DMS53 (cell line): ENCODE measurements around the gene PGF.

Source experiments
- DNase-seq: peaks from one replicate; lab custom pipeline; 2025; lab: John Stamatoyannopoulos, UW

The PGF gene

DNA sequence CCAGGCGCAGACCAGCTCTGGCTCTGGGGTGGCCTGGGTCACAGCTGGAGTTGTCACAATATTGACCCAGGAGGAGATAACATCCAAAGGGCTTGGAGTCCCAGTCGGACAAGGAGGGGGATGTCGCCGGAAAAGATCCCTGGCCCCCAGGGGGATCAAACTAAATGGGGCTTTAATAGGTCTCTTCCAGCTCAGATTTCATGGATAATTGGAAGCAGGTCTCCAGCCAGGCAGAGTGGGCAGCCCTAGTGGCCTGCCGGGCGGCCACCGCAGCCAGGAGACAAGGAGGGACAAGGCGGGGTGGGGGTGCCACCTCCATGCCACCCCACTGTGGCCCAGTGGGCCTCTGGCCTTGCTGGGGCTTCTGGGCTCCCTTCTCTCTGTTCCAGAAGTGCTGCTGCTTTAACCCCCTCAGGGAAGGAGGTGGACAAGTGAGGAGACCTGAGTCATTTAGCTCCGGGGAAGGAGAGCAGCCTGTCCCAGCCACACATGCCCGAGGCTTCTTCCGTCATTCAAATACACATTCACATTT lies 23.1 kb upstream of the PGF start:
- DNase-seq = no peak

DNA sequence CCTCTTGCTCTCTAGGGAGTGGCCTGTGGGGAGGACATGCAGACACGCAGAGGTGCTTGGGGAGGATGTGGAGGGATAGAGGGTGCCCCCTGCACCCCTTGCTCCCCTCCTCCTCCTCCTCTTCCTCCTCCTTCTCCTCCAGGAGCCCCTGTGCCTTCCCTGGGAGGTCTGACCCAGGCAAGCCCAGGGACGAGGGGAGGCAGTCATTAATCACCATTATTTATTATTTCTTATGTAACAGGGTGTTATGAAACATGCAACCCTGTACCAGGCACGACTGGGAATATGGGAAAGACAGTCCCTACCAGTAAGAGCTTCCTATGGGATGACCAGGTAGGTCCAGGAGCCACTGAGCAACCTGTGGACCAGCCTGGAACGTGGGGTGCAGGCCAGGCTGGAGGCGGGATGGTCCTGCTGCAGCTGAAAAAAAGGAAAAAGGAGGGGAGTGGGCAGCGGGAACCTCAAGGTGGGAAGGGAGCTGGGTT lies 22.5 kb upstream of the PGF start:
- no peak for DNase-seq

DNA sequence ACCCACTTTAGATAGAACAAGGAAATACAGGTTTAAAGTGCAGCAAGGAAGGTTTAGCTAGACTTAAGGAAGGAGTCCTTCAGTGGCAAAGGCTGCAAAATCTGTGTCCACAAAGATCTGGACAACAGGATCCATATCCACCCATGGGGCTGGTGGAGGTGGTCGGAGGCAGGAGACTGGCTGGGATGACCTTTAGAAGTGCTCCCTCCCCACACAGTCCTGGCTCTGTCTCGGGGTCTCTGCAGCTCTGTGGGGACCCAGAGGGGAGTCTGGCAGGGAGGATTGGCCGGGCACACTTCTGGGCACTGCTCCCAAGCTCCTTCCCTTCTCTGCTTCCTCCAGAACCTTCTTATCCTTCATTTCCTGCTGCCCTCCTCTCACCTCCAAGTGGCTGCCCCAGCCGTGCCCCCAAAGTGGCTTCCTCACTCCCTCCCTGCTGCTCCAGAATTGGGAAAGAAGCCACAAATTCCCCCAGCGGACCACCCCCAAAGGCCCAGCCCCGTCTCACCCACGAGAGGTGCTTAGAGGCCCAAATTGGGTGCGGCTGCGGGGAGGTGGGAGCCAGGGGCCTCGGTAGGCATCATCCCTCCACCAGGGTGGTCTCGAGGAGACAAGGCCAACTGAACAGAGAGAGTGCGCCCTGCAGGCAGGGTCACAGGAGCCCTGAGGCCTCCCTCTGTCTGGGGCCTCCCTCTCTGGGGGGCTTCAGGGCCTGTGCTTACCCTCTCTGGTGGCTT lies 21.9 kb upstream of the PGF start:
- no peak for DNase-seq

DNA sequence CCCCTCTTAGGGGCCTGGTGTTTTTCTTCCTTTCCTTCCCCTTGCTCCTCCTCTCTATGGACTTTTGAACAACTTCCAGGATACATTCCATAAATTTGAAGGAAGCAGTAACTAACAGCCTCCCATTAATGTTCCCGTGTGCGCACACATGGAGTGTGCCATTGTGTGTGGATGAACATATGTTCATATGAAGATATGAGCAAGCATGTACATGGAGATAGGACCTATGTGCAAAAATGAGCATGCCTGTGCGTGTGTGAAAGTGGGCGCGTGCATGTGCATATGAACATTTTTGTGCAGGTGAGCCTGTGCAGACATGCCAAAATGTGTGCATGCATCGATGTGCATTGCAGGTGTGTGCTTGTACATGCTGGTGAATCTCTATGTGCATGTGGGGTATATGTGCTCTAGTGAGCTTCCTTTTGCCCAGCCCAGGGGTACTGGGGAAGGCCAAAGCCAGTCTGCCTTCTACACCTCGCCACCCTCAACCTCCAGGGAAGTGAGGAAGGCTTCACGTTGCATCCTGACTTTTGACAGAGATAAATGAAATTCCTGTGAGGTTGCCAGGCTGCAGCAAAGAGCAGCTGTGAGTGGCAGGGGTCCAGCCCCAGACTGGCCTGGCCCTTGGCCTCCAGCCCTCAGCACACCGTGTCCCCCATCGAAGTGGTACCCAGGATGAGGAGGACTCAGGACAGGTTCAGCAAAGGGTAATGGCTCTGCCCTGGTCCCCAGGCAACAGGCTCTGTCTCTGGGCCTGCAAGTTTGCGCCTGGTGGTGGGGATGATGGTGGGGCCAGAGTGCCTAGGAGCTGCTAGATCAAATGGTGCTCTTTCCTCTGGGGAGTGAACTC lies 21.1 kb upstream of the PGF start:
- no peak for DNase-seq

DNA sequence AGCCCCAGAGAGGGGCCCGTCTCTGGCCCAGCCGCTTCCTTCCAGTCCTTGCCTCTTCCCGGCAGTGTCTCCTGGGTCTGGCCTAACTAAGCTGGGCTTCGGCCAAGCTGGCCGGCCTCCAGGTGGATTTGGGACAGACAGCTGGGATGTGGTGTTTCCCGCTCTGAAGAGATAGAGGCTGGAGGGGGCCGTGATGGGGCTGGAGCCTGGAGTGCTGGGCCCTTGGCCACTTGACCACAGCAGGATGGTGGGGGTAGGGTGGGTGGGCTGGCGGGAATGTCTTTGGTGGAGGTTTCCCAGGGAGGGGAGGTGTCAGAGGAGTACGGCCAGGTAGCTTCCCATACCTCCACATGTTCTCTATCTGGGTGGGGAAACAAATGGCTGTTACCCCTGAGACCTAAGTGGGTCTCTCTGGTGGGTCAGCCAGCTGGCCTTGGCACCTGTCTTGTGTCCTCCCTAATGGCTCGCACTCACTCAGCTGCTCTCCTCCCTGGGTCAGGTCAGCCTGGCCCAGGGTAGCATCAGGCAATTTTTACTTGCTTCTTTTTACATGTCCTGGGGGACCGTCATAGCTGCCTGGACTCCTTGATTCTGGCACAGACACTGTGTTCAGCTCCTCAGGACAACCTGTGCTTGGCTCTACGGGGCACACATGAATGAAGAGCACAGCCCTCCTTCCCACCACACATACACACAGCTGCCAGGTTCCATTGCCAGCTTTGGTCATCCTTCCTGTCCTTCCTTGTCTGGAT lies 19.8 kb upstream of the PGF start:
- no peak for DNase-seq

DNA sequence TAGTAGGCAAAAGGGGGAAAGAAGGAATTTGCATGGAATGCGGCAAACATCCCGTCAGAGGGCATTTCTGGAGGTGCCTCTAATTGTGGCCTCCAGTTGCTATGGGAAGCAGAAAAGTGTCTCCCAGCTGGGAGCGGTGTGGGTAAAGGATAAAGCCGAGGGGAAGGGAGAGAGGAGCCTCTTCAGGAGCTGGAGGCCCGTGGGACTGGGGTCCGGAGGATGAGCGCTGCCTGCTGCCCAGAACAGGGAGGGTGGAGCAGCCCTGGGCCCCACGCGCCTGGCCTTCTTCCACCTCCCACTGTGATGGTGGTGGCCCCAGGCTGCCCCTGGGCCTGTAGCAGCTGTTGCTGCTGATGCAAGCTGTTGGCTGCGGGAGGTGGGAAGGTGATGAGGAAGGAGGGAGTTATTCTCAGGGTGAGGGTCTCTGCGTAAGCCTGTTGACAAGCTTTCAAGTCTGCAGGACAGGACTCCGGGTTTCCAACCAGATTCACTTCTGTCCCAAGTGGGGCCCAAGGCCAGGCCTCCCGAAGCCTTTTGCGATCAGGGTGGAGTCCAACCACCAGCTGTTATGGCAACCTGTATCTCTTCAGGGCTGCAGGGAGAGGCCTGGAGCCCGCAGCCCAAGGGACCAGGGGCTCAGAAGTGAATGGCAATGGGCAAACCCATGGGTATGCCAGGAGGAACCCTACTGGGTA lies 19.1 kb upstream of the PGF start:
- DNase-seq = no peak

DNA sequence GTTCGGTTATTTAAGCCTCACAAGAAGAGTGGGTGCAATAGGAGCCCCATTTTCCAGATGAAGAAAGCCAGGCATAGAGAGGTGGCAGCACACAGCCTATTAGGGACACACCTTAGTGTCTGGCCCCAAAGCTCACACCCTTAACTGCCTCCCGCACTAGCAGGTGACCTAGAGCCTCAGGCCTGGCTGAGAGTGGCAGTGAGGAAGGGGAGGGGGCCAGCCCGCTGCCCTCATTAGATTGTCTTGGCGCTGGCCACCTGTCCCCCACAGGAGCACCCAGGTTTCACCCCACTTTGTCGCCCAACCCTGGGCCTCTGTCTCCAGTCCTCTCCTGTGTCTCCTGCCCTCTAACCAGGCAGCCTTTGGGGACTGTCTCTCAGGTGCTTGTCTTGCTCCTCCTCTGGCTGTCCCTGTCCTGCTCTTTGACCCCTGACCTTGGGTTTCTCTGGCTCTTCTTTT lies 18.5 kb upstream of the PGF start:
- DNase-seq = no peak

DNA sequence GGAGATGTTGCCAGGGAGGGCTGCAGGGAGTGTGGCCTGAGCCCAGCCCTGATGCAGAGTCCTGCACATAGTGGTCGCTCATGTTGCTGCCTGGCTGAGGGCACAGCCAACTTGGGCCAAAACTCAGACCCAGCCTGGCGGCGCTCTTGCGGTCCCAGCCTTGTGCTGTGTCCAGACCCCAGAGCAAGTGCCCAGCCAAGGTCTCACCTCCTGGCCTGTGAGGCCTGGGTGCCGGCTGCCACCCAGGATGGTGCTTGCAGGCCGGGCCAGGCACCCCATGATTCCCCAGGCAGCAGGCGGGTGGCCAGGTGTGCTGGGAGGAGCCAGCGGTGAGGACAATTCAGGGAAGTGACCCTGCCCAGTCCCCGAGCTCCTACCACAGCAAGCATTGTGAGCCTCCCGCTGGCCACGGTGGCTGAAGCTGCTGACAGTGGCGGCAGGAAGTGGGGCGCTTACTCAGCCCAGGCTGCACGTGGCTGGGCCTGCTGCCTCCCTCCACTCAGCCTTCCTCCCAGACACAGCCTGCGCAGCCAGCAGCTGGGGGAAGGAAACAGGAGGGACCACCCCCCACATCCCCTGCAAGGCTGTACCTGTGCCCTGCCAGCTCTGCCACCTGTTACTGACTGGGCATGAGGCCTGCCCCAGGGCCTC lies 17.7 kb upstream of the PGF start:
- DNase-seq = peak; percentile 22

DNA sequence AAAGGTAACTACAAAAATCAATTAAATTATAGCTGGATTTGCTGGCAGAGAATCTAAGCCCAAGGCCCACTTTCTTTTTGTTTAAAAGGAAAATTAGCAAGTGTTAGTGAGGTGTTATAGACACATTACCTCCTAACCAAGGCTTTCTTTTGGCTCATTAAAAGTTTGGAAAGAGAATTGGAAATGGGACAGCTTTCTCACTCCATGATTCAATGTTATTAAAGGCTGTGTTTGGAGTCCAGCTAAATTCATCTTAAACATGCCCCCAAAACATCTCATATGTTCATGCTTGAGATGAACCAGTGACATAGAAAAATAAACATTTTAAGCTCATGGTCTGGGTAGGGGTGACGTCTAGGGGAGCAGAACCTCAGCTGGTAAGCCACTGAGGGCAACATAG lies 13.4 kb upstream of the PGF start:
- DNase-seq = no peak

DNA sequence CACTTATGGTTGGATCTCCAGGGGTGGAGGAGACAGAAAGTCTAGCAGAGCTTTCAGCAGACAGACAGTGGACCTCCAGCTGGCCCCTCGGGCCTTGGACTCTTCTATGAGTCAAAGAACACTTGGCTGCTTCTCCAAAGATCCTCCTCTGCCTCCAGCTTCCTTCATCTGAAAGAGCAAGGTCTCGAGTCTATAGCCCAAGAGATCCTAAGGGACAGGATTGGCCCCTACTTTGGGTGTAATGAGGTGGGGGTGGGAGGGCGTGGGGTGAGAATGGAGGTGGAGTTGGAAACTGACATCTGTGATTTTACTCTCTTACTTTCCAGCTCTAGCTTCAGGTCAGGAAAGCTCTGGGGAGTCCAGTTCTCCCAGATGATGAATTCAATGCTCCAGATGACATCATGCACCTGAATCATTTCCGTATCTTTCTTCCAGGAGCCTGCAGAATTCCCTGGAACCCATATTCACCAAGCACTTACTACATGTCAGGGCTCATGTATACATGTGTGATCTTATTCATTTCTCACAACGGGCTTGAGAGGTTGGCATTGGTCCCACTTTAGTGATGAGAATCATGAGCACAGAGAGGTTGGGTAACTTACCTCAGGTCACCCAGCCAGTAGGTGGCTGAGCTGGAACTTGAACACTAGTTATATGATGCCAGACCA lies 10.2 kb upstream of the PGF start:
- no peak for DNase-seq

DNA sequence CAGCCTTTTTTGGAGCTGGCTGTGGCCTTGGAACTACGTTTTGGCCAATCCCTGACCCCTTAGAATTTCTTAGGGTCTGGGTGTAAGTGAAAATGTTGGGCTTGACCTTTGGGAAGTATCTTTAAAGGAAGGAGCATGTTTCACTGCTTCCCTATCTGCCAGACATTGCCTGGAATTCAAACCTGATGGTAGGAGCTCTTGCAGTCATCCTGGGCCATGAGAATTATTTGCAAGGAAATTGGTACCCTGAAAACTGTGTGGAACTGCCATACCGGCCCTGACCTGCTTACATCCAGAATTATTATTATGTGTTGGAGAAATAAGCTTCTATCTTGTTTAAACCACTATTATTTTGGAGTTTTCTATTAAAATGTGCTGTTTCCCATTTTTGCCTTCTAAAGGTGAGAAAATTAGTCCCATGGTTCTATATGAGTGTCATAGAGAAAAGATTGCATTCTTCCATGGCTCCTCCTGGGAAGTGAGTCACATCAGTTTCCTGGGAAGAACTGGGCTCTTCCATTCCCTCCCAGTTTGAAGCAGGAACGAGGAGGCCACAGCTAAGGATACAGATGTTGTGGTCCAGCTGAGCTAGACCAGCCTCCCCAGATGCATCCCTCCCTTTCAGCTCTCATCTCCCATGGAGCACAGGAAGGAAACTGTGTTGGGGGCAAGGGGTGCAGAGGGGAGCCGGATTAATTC lies 9.5 kb upstream of the PGF start:
- DNase-seq = no peak

DNA sequence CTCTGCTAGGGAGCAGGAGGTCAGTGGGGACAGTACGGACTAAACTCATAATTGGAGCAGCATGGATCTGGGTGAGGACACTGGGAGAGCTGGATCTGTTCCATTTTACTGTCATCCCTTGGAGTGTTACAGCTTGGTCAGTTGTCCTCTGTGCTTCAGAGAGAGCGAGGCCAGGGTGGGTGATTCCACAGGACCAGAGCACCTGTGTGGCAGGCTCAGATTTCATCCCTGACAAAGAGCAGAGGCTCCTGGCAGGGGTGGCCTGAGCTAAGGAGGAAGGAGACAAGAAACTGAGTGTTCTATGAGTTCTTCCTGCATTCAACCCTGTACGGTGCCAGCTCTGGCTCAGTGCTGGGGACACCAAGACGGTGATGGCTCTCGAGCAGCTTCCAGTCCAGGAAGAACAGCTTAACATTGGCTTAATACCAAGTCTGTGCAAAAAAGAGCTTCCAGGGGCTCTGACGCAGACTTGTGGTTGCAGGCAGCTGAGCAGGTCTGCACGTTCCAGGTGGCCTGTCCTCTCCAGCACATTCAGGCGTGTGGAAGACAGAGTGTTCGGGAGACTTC lies 8.4 kb upstream of the PGF start:
- peak; percentile 15 for DNase-seq

DNA sequence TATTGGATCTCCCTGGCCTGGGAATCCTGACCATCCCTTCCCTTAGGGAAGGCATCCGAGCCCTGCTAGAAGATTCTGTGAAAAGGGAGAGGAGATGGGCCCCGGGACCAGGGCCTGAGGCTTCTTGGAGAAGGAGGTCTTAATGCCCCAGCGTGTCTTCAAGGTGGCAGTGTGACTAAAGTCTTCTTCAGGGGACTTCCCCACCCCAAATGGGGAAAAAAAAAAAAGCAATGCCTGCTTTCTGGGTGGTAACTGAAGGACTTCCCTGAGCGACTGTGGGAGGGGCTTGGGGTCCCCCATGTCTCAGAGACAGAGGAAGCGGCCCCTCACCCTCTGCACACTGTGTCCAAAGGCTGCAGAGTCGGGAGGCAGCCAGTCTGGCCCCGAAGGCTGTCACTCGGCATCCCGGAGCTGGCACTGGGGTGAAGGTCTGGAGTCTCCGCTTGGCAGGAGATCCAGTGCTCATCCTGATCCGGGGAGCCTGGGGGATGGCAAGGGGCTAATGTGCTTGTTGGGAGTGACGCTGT lies 7.8 kb upstream of the PGF start:
- no peak for DNase-seq

DNA sequence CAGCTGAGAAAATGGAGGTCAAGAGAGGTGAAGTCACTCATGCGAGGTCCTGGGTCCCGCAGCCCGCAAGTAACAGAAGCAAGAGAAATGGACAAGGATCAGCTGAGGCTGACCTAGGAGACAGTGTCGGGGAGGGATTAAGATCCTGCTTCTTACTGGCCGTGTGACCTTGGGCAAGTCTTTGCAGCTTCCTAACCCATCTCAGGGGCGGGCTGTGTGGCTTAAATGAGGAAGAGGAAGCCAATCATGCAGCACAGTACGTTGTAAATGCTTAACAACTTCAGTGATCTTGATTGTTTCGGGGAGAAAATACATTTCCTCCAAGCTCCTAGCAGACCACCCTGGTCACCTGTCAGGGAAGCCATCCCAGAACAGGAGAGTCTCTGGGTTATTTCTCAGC lies 7.1 kb upstream of the PGF start:
- DNase-seq = no peak

DNA sequence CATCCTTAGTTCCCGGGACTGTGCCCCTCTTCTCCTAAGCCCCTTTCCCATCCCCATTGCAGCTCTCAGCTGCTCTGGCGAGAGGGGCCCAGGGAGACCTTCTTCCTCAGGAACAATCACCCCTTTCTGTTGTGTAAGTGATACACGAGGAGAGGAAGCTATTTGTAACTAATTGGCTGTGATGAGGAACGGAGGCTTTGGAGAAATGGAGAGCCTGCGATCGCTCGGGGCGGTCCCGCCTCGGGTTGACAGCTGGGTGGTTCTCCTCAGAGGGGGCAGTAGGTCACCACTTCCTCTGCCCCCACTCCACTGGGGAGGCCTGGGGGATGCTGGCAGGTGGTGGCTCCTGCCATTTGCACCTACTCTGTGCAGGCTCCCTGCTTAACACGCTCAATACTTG lies 6.6 kb upstream of the PGF start:
- no peak for DNase-seq

DNA sequence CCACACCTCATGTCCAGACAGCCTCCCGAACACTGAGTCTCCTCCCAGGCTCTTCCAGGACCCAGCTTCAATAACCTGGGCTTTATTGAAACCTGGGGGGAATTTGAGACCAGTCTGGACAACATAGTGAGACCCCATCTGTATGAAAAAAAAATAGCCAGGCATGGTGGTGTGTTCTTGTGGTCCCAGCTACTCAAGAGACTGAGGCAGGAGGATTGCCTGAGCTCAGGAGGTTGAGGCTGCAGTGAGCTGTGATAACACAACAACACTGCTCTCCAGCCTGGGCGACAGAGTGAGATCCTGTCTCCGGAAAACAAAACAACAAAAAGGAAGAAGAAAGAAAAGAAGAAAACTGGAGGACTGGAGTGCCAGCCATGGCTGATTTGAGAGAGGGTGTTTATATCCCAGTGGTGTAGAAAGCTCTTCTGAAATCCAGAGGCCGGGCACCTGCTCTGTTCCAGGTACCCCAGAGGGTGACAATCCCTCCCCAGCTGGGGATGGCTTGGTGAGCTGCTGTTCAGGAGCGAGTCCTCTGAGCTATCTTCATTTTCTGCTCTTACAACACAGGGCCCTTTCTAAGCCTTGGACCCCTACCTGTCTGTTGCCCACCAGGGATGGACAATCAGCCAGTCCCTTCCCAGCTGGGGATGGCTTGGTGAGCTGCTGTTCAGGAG lies 6.0 kb upstream of the PGF start:
- DNase-seq = no peak

DNA sequence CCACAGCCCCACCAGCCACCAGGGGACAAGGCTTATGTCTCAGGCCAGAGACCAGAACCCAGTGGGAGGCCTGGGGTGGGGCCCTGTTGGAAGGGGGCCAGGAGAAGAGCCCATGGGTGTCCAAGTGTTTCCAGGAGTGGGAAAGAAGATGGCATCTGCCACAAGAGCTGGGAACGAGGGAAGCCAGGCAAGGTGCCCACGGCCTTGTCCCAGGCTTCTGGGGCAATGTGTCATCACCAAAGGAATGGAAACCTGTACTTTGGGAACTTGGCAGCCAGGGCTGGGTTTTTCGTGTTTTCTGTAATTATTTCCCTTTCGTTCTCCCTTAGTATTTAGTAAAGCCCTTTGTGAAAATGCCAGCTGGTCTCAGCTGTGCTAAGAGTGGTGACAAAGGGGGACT lies 5.3 kb upstream of the PGF start:
- no peak for DNase-seq

DNA sequence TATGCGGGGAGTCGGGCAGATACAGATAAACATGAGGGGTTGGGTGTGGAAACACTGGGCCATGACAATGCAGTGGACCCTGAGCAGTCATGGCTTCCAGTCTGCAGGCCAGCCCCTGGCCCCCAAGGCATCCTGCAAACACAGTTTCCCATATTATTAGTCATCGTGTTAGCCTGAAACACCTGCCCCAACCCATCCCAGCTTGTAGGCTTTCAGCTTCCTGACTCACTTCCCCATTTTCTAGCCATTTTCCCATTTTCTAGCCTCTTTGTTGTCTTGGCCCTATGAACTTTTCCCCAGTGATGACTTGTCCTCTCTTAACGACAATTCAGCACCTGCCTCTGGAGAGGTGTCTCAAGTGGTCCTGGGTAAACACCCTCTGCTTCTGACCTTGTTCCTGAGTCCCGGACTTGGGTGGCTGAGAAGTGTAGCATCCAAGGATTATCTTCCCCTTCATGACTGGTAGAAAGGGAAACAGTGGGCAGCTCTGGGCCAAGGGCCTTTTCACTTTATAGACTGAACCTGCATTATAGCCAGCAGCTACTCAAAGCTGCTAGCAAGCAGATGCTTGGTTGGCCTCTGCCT lies 4.3 kb upstream of the PGF start:
- peak; percentile 55 for DNase-seq
